ENCODE measurements around the gene CD177.
"Not testable (repeated sequence)": the region's sequence is repeated elsewhere in the genome, so short reads cannot be mapped to it uniquely, and the experiment has no call there.

Gene CD177

GRCh38 chr19:43367822-43368221 is 14.3 kb downstream of the CD177 start:
- H3K27ac ChIP-seq (ENCODE audit: low read length) = no peak overlapping the region
- H4K20me1 ChIP-seq (ENCODE audit: insufficient read depth, low read length) = no peaks in the 10 kb centered on the region
- H3K9me2 ChIP-seq (replicated peaks; ENCODE audit: insufficient read depth, low read length) = no peaks in the 10 kb centered on the region
- H3K27me3 ChIP-seq (replicated peaks; ENCODE audit: insufficient read depth, low read length) = peaks cover 43% of the 10 kb centered on the region
- no peak for DNase-seq
- no peaks in the 10 kb centered on the region for H3K4me1 ChIP-seq (ENCODE audit: low read length)
- no peak for TF ChIP-seq EZH2 (optimal IDR thresholded peaks at IDR 0.05; ENCODE audit: low read depth, low read length)
- no peak for TF ChIP-seq EZH2phosphoT487 (IDR thresholded peaks at IDR 0.05; ENCODE audit: low read length)
- TF ChIP-seq, protein P1, sequence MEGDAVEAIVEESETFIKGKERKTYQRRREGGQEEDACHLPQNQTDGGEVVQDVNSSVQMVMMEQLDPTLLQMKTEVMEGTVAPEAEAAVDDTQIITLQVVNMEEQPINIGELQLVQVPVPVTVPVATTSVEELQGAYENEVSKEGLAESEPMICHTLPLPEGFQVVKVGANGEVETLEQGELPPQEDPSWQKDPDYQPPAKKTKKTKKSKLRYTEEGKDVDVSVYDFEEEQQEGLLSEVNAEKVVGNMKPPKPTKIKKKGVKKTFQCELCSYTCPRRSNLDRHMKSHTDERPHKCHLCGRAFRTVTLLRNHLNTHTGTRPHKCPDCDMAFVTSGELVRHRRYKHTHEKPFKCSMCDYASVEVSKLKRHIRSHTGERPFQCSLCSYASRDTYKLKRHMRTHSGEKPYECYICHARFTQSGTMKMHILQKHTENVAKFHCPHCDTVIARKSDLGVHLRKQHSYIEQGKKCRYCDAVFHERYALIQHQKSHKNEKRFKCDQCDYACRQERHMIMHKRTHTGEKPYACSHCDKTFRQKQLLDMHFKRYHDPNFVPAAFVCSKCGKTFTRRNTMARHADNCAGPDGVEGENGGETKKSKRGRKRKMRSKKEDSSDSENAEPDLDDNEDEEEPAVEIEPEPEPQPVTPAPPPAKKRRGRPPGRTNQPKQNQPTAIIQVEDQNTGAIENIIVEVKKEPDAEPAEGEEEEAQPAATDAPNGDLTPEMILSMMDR (IDR thresholded peaks at IDR 0.05; ENCODE audit: low read length) = no peak
- no peak overlapping the region for H3K4me2 ChIP-seq (ENCODE audit: low read depth, low read length)
- H3K36me3 ChIP-seq (replicated peaks; ENCODE audit: insufficient read depth, low read length) = no peaks in the 10 kb centered on the region
- no peaks in the 10 kb centered on the region for H3K9me3 ChIP-seq (replicated peaks; ENCODE audit: insufficient read depth, low read length)
- no peak overlapping the region for H3K9ac ChIP-seq (ENCODE audit: low read length)
- H3K79me2 ChIP-seq (ENCODE audit: low read length) = no peaks in the 10 kb centered on the region
- no peak overlapping the region for H3K4me3 ChIP-seq (ENCODE audit: low read length)
- no peaks in the 10 kb centered on the region for H3F3A ChIP-seq (ENCODE audit: insufficient read depth, low read length)
- H2AFZ ChIP-seq (ENCODE audit: low read length) = no peak overlapping the region

GRCh38 chr19:43368897-43369296 is 15.4 kb downstream of the CD177 start:
- DNase-seq; H3F3A ChIP-seq (ENCODE audit: insufficient read depth, low read length); H3K4me1 ChIP-seq (ENCODE audit: low read length); H3K4me3 ChIP-seq (ENCODE audit: low read length); H3K36me3 ChIP-seq (replicated peaks; ENCODE audit: insufficient read depth, low read length); H3K4me2 ChIP-seq (ENCODE audit: low read depth, low read length); H3K79me2 ChIP-seq (ENCODE audit: low read length); H3K9me2 ChIP-seq (replicated peaks; ENCODE audit: insufficient read depth, low read length); H2AFZ ChIP-seq (ENCODE audit: low read length); H3K27ac ChIP-seq (ENCODE audit: low read length); H4K20me1 ChIP-seq (ENCODE audit: insufficient read depth, low read length); H3K9ac ChIP-seq (ENCODE audit: low read length); H3K9me3 ChIP-seq (replicated peaks; ENCODE audit: insufficient read depth, low read length): not testable (repeated sequence)
- peaks cover 36% of the 10 kb centered on the region for H3K27me3 ChIP-seq (replicated peaks; ENCODE audit: insufficient read depth, low read length)

- H3F3A ChIP-seq (ENCODE audit: insufficient read depth, low read length) = no peaks in the 10 kb centered on the region
Measured at GRCh38 chr19:43371909-43372308, 18.4 kb downstream of the CD177 start.

DNA sequence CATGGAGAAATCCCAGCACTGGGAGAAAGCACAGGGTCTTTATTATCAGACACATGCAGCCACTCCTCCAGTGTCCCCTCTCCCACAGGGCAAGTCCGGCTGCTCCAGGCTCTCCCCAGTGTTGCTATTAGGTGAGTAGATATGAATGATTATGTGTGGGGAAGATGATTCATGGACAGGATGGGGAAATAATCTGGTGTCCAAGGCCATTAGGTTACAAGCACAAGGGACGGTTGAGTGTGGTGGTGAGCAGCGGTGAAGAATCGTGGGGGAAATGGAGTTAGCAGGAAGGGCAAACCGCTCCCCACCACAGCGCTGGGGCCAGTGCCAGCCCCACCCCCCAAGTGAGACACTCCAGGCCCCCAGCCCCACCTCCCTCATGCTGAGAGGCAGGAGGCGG is 19.0 kb downstream of the CD177 start:
- no peak for DNase-seq
- TF ChIP-seq, protein P1 (IDR thresholded peaks at IDR 0.05; ENCODE audit: low read length) = no peak
- no peak for TF ChIP-seq EZH2phosphoT487 (IDR thresholded peaks at IDR 0.05; ENCODE audit: low read length)
- no peak for TF ChIP-seq EZH2 (optimal IDR thresholded peaks at IDR 0.05; ENCODE audit: low read depth, low read length)
- Histone ChIP-seq H3K9me3 (replicated peaks; ENCODE audit: insufficient read depth, low read length) (no peaks in the 10 kb centered on the region), H3K4me1 (ENCODE audit: low read length) (no peaks in the 10 kb centered on the region), H3K36me3 (replicated peaks; ENCODE audit: insufficient read depth, low read length) (no peaks in the 10 kb centered on the region), H3K4me2 (ENCODE audit: low read depth, low read length) (no peak overlapping the region), H3F3A (ENCODE audit: insufficient read depth, low read length) (no peaks in the 10 kb centered on the region), H3K27me3 (replicated peaks; ENCODE audit: insufficient read depth, low read length) (peaks cover 25% of the 10 kb centered on the region), H3K9ac (ENCODE audit: low read length) (no peak overlapping the region), H2AFZ (ENCODE audit: low read length) (no peak overlapping the region), H3K79me2 (ENCODE audit: low read length) (no peaks in the 10 kb centered on the region), H4K20me1 (ENCODE audit: insufficient read depth, low read length) (no peaks in the 10 kb centered on the region), H3K27ac (ENCODE audit: low read length) (no peak overlapping the region), H3K4me3 (ENCODE audit: low read length) (no peak overlapping the region), H3K9me2 (replicated peaks; ENCODE audit: insufficient read depth, low read length) (no peaks in the 10 kb centered on the region)

More at GRCh38 chr19:43371909-43372308, 18.4 kb downstream of the CD177 start:
- peaks cover 25% of the 10 kb centered on the region for H3K27me3 ChIP-seq (replicated peaks; ENCODE audit: insufficient read depth, low read length)
- H3K4me1 ChIP-seq (ENCODE audit: low read length) = no peaks in the 10 kb centered on the region
- H3K9me2 ChIP-seq (replicated peaks; ENCODE audit: insufficient read depth, low read length) = no peaks in the 10 kb centered on the region
- no peak overlapping the region for H3K27ac ChIP-seq (ENCODE audit: low read length)
- H3K4me3 ChIP-seq (ENCODE audit: low read length) = no peak overlapping the region
- H3K9me3 ChIP-seq (replicated peaks; ENCODE audit: insufficient read depth, low read length) = no peaks in the 10 kb centered on the region
- no peaks in the 10 kb centered on the region for H3K36me3 ChIP-seq (replicated peaks; ENCODE audit: insufficient read depth, low read length)
- H4K20me1 ChIP-seq (ENCODE audit: insufficient read depth, low read length) = no peaks in the 10 kb centered on the region
- H3K4me2 ChIP-seq (ENCODE audit: low read depth, low read length) = no peak overlapping the region
- no peaks in the 10 kb centered on the region for H3K79me2 ChIP-seq (ENCODE audit: low read length)
- H2AFZ ChIP-seq (ENCODE audit: low read length) = no peak overlapping the region
- TF ChIP-seq, protein P1 (IDR thresholded peaks at IDR 0.05; ENCODE audit: low read length) = no peak
- TF ChIP-seq EZH2 (optimal IDR thresholded peaks at IDR 0.05; ENCODE audit: low read depth, low read length) (no peak), EZH2phosphoT487 (IDR thresholded peaks at IDR 0.05; ENCODE audit: low read length) (no peak)
- H3K9ac ChIP-seq (ENCODE audit: low read length) = no peak overlapping the region
- DNase-seq = no peak

GRCh38 chr19:43377624-43378023 is 24.1 kb downstream of the CD177 start:
- not testable (repeated sequence) for H4K20me1 ChIP-seq (ENCODE audit: insufficient read depth, low read length); H3K27ac ChIP-seq (ENCODE audit: low read length); H3K9ac ChIP-seq (ENCODE audit: low read length); H3K79me2 ChIP-seq (ENCODE audit: low read length); H3F3A ChIP-seq (ENCODE audit: insufficient read depth, low read length); H3K4me3 ChIP-seq (ENCODE audit: low read length); H3K4me2 ChIP-seq (ENCODE audit: low read depth, low read length); H3K9me2 ChIP-seq (replicated peaks; ENCODE audit: insufficient read depth, low read length); H3K36me3 ChIP-seq (replicated peaks; ENCODE audit: insufficient read depth, low read length); H2AFZ ChIP-seq (ENCODE audit: low read length); DNase-seq; H3K4me1 ChIP-seq (ENCODE audit: low read length); H3K9me3 ChIP-seq (replicated peaks; ENCODE audit: insufficient read depth, low read length)
- peaks cover 21% of the 10 kb centered on the region; the same call in 1 of the 2 replicates for H3K27me3 ChIP-seq (replicated peaks; ENCODE audit: insufficient read depth, low read length)

All from MM.1S (cell line).